Tibial nerve (tissue), 4 donors: ENCODE measurements around the gene RPS27L. TPM values are rescaled to one million over a fixed set of nuclear protein-coding genes. Genes with fewer than 3 reads are reported as not detected.

ENCODE experiments used
- DNase-seq, 2 donors: peaks; one replicate each; pipeline ENCODE4 v3.0.0-alpha.2; 2019; ENCODE audit warnings: low spot score in 2 of 2
- H3K27ac ChIP-seq, 4 donors: fragments of 200-600 bp; sonication (generic) in 3 of 4; one replicate each; pipeline ENCODE4 v1.5.1; 2017 to 2019; ENCODE audit warnings: mild to moderate bottlenecking in 1 of 4
- H3K27me3 ChIP-seq, 2 donors: fragments of 200-600 bp; sonication (generic) in 1 of 2; one replicate each; pipeline versions ENCODE4 v1.5.1 to v1.6.0; 2017 to 2019
- H3K36me3 ChIP-seq, 3 donors: fragments of 200-600 bp; sonication (generic); one replicate each; pipeline ENCODE4 v1.5.1; 2018 to 2019
- H3K4me1 ChIP-seq, 4 donors: fragments of 200-600 bp; sonication (generic) in 3 of 4; one replicate each; pipeline ENCODE4 v1.5.1; 2017 to 2019
- H3K4me3 ChIP-seq, 4 donors: fragments of 200-600 bp; sonication (generic) in 3 of 4; one replicate each; pipeline ENCODE4 v1.5.1; 2017 to 2019; ENCODE audit warnings: mild to moderate bottlenecking in 1 of 4, moderate library complexity in 1 of 4
- H3K9me3 ChIP-seq, 4 donors: fragments of 200-600 bp; sonication (generic) in 3 of 4; one replicate each; pipeline ENCODE4 v1.5.1; 2017 to 2019
- EP300 ChIP-seq, 2 donors: sonication (generic); formaldehyde crosslinking; IDR thresholded peaks; one replicate each; pipeline ENCODE4 v1.6.1; 2017; ENCODE audit warnings: antibody characterized with exemption in 2 of 2, mild to moderate bottlenecking in 1 of 2
- POLR2A ChIP-seq, 2 donors: fragments of 450-650 bp; IDR thresholded peaks; one replicate each; pipeline ENCODE4 v1.6.1; 2017; ENCODE audit warnings: antibody characterized with exemption in 2 of 2, mild to moderate bottlenecking in 2 of 2, moderate library complexity in 2 of 2
- WGBS, 2 donors: methylation state at CpG; one replicate each; pipeline ENCODE4 v1.1.5; 2018; 5-methylcytosine and 5-hydroxymethylcytosine counted together
- total RNA-seq, 4 donors: library from RNA; depleted of rRNA; stranded (reverse); fragments of >200 nt; gene quantifications; one replicate each; pipeline ENCODE4 v1.1.0, GENCODE V29; 2016
- TF ChIP-seq, protein P1 (sequence below), 5 experiments: fragments of 200-600 bp in 3 of 5; fragments of 450-650 bp in 2 of 5; sonication (generic) in 3 of 5; IDR thresholded peaks; one replicate each; pipeline ENCODE4 v1.5.1; 2016 to 2019; ENCODE audit warnings: antibody characterized with exemption in 5 of 5, mild to moderate bottlenecking in 3 of 5, moderate library complexity in 2 of 5

RPS27L gene
- total RNA-seq, 4 donors from 2014 or later = 50.3 to 83.7 (median 71.7) TPM

- peak overlapping the region; percentile 83 to 95 (median 90) for H3K4me3 ChIP-seq
- TF ChIP-seq EP300 (IDR thresholded peaks at IDR 0.05) = no peak
- TF ChIP-seq, protein P1, sequence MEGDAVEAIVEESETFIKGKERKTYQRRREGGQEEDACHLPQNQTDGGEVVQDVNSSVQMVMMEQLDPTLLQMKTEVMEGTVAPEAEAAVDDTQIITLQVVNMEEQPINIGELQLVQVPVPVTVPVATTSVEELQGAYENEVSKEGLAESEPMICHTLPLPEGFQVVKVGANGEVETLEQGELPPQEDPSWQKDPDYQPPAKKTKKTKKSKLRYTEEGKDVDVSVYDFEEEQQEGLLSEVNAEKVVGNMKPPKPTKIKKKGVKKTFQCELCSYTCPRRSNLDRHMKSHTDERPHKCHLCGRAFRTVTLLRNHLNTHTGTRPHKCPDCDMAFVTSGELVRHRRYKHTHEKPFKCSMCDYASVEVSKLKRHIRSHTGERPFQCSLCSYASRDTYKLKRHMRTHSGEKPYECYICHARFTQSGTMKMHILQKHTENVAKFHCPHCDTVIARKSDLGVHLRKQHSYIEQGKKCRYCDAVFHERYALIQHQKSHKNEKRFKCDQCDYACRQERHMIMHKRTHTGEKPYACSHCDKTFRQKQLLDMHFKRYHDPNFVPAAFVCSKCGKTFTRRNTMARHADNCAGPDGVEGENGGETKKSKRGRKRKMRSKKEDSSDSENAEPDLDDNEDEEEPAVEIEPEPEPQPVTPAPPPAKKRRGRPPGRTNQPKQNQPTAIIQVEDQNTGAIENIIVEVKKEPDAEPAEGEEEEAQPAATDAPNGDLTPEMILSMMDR (IDR thresholded peaks at IDR 0.05) = peak in 1 of 5 experiments; percentile 13
- H3K4me1 ChIP-seq = peaks cover 0 to 62% (median 44%) of the 10 kb centered on the region in 4 donors
- no peak for DNase-seq
- H3K9me3 ChIP-seq = no peaks in the 10 kb centered on the region
- no peaks in the 10 kb centered on the region for H3K27me3 ChIP-seq
- WGBS, 2 donors = 48 to 53% methylated on average over 3 of the region's 3 CpGs
- no peaks in the 10 kb centered on the region for H3K36me3 ChIP-seq
- H3K27ac ChIP-seq = peak overlapping the region in 3 of 4 donors; percentile 93 to 95 (median 93)
Measured at GRCh38 chr15:63190769-63191649, 33.7 kb upstream of the RPS27L start.

DNA sequence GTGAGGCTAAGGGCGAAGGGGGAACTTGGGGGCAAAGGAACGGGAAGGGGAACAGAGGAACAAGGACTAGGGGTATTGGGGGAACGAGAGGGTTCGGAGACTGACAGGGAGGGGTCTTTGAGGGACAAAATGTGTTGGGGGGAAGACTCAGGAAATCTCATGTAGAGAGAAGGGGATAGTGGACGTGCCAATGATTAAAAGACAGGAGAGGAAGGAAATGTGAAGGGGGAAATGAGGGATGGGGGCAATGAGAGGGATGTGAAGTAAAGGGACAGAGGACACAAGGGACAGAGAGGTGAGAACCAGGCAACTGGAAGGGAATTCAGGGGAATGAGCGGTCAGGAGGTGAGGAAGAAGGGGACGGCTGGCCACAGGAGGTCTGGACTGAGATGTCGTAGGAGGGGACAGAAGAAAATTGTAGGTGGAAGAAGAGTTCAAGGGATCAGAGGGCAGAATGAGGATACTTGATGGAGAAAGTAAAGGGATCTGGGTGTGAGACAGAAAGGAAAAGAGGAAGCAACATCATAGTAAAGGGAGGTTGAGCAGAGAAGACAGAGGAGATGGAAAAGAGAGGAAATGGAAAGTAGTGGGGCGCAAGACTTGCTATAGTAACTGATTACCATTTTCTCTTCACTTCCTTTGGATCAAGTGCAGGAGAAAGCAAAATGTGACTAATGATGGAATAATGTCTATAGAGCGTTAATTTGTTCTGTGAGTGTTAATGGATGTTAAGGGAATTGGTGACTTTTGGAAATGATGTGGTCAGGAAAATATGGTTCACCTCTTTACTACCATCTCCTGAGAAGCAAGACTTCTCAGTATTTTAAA lies 32.9 kb upstream of the RPS27L start:
- Histone ChIP-seq H3K4me1 (peaks cover 0 to 53% (median 36%) of the 10 kb centered on the region in 4 donors), H3K36me3 (no peaks in the 10 kb centered on the region), H3K9me3 (no peaks in the 10 kb centered on the region), H3K27ac (peak overlapping the region; percentile 82 to 95 (median 93)), H3K4me3 (peak overlapping the region; percentile 83 to 95 (median 90)), H3K27me3 (no peaks in the 10 kb centered on the region)
- no peak for DNase-seq
- 5% methylated on average over 10 of the region's 10 CpGs for WGBS, 2 donors
- TF ChIP-seq, protein P1 (IDR thresholded peaks at IDR 0.05) = no peak
- peak in 1 of 2 donors; percentile 24 for TF ChIP-seq EP300 (IDR thresholded peaks at IDR 0.05)

DNA sequence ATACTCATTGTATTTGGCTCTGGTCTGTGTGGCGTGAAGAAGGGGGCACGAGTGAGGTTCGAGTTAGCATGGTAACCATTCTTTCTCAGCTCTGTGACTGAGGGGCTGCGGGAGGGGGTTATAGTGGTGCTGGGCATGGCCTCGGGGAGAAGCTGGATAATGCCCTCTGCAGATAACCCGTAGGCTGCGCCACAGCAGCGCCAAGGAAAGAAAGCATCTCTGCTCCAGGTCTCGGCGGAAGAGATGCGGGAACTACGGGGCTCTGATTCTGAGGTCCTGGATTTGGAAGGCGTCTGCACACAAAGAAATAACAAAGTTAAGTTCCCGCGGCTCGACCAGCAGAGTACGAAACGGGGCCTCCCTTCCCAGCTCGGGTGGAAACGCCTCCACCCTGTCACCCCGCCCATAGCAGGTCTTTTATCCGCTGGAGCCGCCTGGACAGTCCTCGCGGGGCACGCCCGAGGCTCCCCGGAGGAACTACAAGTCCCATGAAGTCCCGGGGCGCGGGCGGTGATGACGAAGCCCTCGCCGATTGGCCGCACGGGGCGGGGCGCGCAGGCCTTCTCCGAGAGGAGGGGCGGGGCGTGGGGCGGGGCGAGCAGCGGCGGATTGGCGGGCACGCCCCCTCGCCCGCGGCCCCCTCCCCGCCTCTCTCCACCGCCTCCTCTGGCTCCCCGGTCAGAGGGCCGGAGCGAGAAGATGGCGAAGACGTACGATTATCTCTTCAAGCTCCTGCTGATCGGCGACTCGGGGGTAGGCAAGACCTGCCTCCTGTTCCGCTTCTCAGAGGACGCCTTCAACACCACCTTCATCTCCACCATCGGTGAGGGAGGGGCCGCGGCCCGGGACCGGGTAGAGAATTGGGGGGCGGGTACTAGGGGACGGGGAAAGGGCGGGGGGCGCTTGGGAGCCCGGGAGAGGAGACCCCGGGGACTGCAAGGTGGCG lies 31.9 kb upstream of the RPS27L start, which contains the start of gene RAB8B:
Gene RAB8B (plus strand): TSS at position 681 of the 946 bp plus-strand sequence. CDS start 19 bp downstream, at position 700.
- Histone ChIP-seq H3K9me3 (no peaks in the 10 kb centered on the region), H3K4me1 (peaks cover 0 to 44% (median 26%) of the 10 kb centered on the region in 4 donors), H3K27ac (peak within 1 kb of the TSS; percentile 82 to 95 (median 93)), H3K27me3 (no peaks in the 10 kb centered on the region), H3K36me3 (no peaks in the 10 kb centered on the region), H3K4me3 (peak within 1 kb of the TSS; percentile 83 to 95 (median 90))
- TF ChIP-seq EP300 (IDR thresholded peaks at IDR 0.05) (peak; percentile 47 to 96), POLR2A (IDR thresholded peaks at IDR 0.05) (peak; percentile 58 to 84)
- TF ChIP-seq, protein P1 (IDR thresholded peaks at IDR 0.05) = peak in 2 of 5 experiments; percentile 12 to 39
- DNase-seq = peak; percentile 99
- WGBS, 2 donors = 0 to 1% methylated on average over 6 to 50 of the region's 77 CpGs

DNA sequence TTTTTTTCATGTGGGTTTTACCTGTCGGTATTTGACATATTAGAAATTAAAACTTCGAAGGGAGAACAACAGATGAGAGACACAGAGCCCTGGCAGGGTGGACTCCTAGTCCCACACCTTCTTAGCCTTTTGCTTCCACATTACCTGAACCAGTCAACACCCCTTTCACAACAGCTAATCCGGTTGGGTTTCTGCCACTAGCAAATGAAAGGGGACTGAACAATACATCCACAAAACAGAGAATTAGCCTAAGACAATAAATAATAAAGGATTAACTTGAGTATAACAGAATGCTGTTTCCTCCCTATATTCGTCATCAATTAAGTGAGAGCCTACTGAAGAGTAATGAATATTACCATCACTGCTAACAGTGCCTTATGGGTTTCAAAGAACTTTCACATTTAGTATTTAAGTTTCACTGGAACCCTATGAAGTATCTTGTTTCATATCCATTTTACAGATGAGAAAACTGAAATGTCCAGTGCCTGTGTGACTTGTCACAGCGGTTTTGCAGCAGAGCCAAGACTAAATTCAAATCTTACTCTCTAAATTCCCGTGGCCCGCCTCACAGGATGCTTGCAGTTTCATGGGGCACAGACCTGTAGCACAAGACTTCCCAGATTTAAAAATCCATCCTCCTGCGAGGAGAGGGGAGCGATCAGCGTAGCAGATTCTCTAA lies 31.1 kb upstream of the RPS27L start:
- 41 to 43% methylated on average over 10 of the region's 10 CpGs for WGBS, 2 donors
- Histone ChIP-seq H3K36me3 (no peaks in the 10 kb centered on the region), H3K27me3 (no peaks in the 10 kb centered on the region), H3K4me3 (peak overlapping the region; percentile 46 to 95 (median 84)), H3K9me3 (no peaks in the 10 kb centered on the region), H3K4me1 (peaks cover 0 to 36% (median 19%) of the 10 kb centered on the region in 4 donors), H3K27ac (peak overlapping the region; percentile 21 to 93 (median 80))
- TF ChIP-seq, protein P1 (IDR thresholded peaks at IDR 0.05) = no peak
- TF ChIP-seq POLR2A (IDR thresholded peaks at IDR 0.05) (no peak), EP300 (IDR thresholded peaks at IDR 0.05) (no peak)
- DNase-seq = no peak
